H9 (cell line): ENCODE results near the gene PIK3R5. TPM values are rescaled to one million over a fixed set of nuclear protein-coding genes. Genes with fewer than 3 reads are reported as not detected.

ENCODE experiments used
- DNase-seq: peaks from one replicate; pipeline ENCODE4 v3.0.0-alpha.2; 2017
- H2AFZ ChIP-seq: one replicate; pipeline ENCODE4 v1.6.1; 2013; ENCODE audit warnings: mild to moderate bottlenecking, low read length, control low read depth, moderate library complexity
- H2AK5ac ChIP-seq: 2 replicates; pipeline ENCODE4 v1.6.1; 2013; ENCODE audit warnings: low read length, control low read depth, mixed read lengths; ENCODE audit not compliant: insufficient read length
- H2BK120ac ChIP-seq: one replicate; pipeline ENCODE4 v1.6.1; 2013; ENCODE audit warnings: low read depth, mild to moderate bottlenecking, low read length, control low read depth, inconsistent platforms; ENCODE audit not compliant: poor library complexity, severe bottlenecking
- H2BK12ac ChIP-seq: 2 replicates; pipeline ENCODE4 v1.6.1; 2013; ENCODE audit warnings: low read length, control low read depth, mixed read lengths, low read depth; ENCODE audit not compliant: insufficient read length
- H2BK15ac ChIP-seq: 2 replicates; pipeline ENCODE4 v1.6.1; 2013; ENCODE audit warnings: low read depth, low read length, control low read depth
- H2BK20ac ChIP-seq: one replicate; pipeline ENCODE4 v1.6.1; 2013; ENCODE audit warnings: low read depth, mild to moderate bottlenecking, low read length, control low read depth, inconsistent platforms; ENCODE audit not compliant: poor library complexity, severe bottlenecking
- H2BK5ac ChIP-seq: 2 replicates; pipeline ENCODE4 v1.6.1; 2013; ENCODE audit warnings: low read length, control low read depth, mixed read lengths; ENCODE audit not compliant: insufficient read length
- H3K14ac ChIP-seq: 2 replicates; pipeline ENCODE4 v1.6.1; 2013; ENCODE audit warnings: low read length, control low read depth; ENCODE audit not compliant: insufficient read depth
- H3K18ac ChIP-seq: 2 replicates; pipeline ENCODE4 v1.6.1; 2013; ENCODE audit warnings: low read depth, mild to moderate bottlenecking, mixed read lengths, low read length, control low read depth; ENCODE audit not compliant: insufficient read length
- H3K23ac ChIP-seq: 2 replicates; pipeline ENCODE4 v1.6.1; 2013; ENCODE audit warnings: low read length, control low read depth, mixed read lengths, low read depth; ENCODE audit not compliant: insufficient read length
- H3K23me2 ChIP-seq: 2 replicates; pipeline ENCODE4 v1.6.1; 2013; ENCODE audit warnings: low read depth, mild to moderate bottlenecking, mixed read lengths, low read length, control low read depth; ENCODE audit not compliant: insufficient read length, poor library complexity, severe bottlenecking
- H3K27ac ChIP-seq: 2 replicates; pipeline ENCODE4 v1.5.1; 2013; ENCODE audit warnings: low read length, control low read depth, mixed read lengths, low read depth; ENCODE audit not compliant: insufficient read length
- H3K27me3 ChIP-seq: 2 replicates; pipeline ENCODE4 v1.6.1; 2013; ENCODE audit warnings: low read length, control low read depth, inconsistent platforms; ENCODE audit not compliant: insufficient read depth
- H3K4ac ChIP-seq: 2 replicates; pipeline ENCODE4 v1.6.1; 2013; ENCODE audit warnings: low read depth, mild to moderate bottlenecking, control low read depth, inconsistent platforms, low read length, moderate library complexity
- H3K4me1 ChIP-seq: 2 replicates; pipeline ENCODE4 v1.6.1; 2013; ENCODE audit warnings: low read length, control low read depth, inconsistent platforms; ENCODE audit not compliant: insufficient read depth
- H3K4me2 ChIP-seq: 2 replicates; pipeline ENCODE4 v1.6.1; 2013; ENCODE audit warnings: low read length, control low read depth, mixed read lengths; ENCODE audit not compliant: insufficient read length, insufficient read depth
- H3K56ac ChIP-seq: 2 replicates; pipeline ENCODE4 v1.6.1; 2013; ENCODE audit warnings: low read depth, mild to moderate bottlenecking, mixed read lengths, low read length, control low read depth; ENCODE audit not compliant: insufficient read length
- H3K79me1 ChIP-seq: 2 replicates; pipeline ENCODE4 v1.6.1; 2013; ENCODE audit warnings: low read depth, mild to moderate bottlenecking, moderate library complexity, low read length, control low read depth, inconsistent platforms; ENCODE audit not compliant: insufficient read depth, poor library complexity, severe bottlenecking
- H3K79me2 ChIP-seq: 2 replicates; pipeline ENCODE4 v1.6.1; 2013; ENCODE audit warnings: low read length, control low read depth, inconsistent platforms; ENCODE audit not compliant: insufficient read depth
- H3K9ac ChIP-seq: 2 replicates; pipeline ENCODE4 v1.6.1; 2013; ENCODE audit warnings: low read length, control low read depth, mixed read lengths; ENCODE audit not compliant: insufficient read length; ENCODE audit errors: extremely low read depth
- H3K9me3 ChIP-seq: one replicate; pipeline ENCODE4 v1.6.1; 2013; ENCODE audit warnings: low read depth, low read length, inconsistent platforms; ENCODE audit not compliant: control insufficient read depth
- H3T11ph ChIP-seq: one replicate; pipeline ENCODE4 v1.6.1; 2013; ENCODE audit warnings: mild to moderate bottlenecking, low read length, control low read depth, inconsistent platforms
- H4K20me1 ChIP-seq: one replicate; pipeline ENCODE4 v1.6.1; 2013; ENCODE audit not compliant: control insufficient read depth, insufficient read length, insufficient read depth
- H4K5ac ChIP-seq: 2 replicates; pipeline ENCODE4 v1.6.1; 2013; ENCODE audit warnings: low read depth, mild to moderate bottlenecking, mixed read lengths, low read length, control low read depth; ENCODE audit not compliant: insufficient read length
- H4K8ac ChIP-seq: replicated peaks from 2 replicates; pipeline ENCODE4 v1.6.1; 2013; ENCODE audit warnings: low read length, control low read depth, mixed read lengths, low read depth; ENCODE audit not compliant: insufficient read length
- H4K91ac ChIP-seq: 2 replicates; pipeline ENCODE4 v1.6.1; 2013; ENCODE audit warnings: low read depth, mild to moderate bottlenecking, moderate library complexity, mixed read lengths, low read length, control low read depth; ENCODE audit not compliant: insufficient read length
- H3K27ac Mint-ChIP-seq, 3 experiments: 2 replicates in 2 of 3; 3 replicates in 1 of 3; pipeline ENCODE4 v1.8.0; 2020 to 2021; ENCODE audit warnings: mixed read lengths in 3 of 3, mild to moderate bottlenecking in 1 of 3, moderate library complexity in 1 of 3
- H3K27me3 Mint-ChIP-seq: 2 replicates; pipeline ENCODE4 v1.8.0; 2021; ENCODE audit warnings: low read depth, mild to moderate bottlenecking, moderate library complexity, mixed read lengths
- H3K36me3 Mint-ChIP-seq, 3 experiments: 2 replicates in 2 of 3; 3 replicates in 1 of 3; pipeline ENCODE4 v1.8.0; 2020 to 2021; ENCODE audit warnings: low read depth in 3 of 3, mixed read lengths in 3 of 3; ENCODE audit not compliant: insufficient read depth in 1 of 3
- H3K4me1 Mint-ChIP-seq, 2 experiments: 2 replicates each; pipeline ENCODE4 v1.8.0; 2020; ENCODE audit warnings: mixed read lengths in 2 of 2
- H3K4me3 Mint-ChIP-seq, 2 experiments: 2 replicates in 1 of 2; 3 replicates in 1 of 2; pipeline ENCODE4 v1.8.0; 2020 to 2021; ENCODE audit warnings: mild to moderate bottlenecking in 2 of 2, mixed read lengths in 2 of 2, moderate library complexity in 1 of 2
- H3K9me3 Mint-ChIP-seq, 2 experiments: 2 replicates in 1 of 2; 3 replicates in 1 of 2; pipeline ENCODE4 v1.8.0; 2020; ENCODE audit warnings: mild to moderate bottlenecking in 2 of 2, mixed read lengths in 2 of 2, moderate library complexity in 1 of 2
- WGBS: extraction: QIAGEN DNeasy Blood & Tissue Kit; methylation state at CpG from one replicate; pipeline ENCODE4 v1.1.7; 2013; ENCODE audit warnings: missing lambda C conversion rate, low lambda C conversion rate, mixed read lengths; ENCODE audit not compliant: insufficient read length; ENCODE audit errors: extremely low coverage; 5-methylcytosine and 5-hydroxymethylcytosine counted together
- total RNA-seq: library from RNA; stranded (reverse); gene quantifications from 2 replicates; pipeline ENCODE4 v1.2.1, GENCODE V29; 2021
- TF ChIP-seq, protein P1 (sequence below): fragments of 200-600 bp; sonication (generic); conservative IDR thresholded peaks from 3 replicates; pipeline ENCODE4 v1.8.0; 2021; ENCODE audit warnings: antibody characterized with exemption, mild to moderate bottlenecking

PIK3R5 gene
- total RNA-seq, 1 experiment from 2014 or later: 1.4 TPM

DNA sequence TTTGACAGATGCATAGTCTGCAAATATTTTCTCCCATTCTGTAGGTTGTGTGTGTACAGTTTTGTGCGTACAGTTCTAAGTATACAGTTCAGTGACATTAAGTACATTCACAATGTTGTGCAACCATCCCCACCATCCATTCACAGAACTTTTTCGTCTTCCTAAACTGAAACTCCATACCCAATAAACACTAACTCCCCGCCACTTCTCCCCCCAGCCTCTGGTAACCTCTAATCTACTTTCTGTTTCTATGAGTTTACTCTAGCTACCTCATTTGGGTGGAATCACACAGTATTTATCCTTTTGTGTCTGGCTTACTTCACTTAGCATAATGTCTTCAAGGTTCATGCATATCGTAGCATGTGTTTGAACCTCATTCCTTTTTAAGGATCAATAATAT is 14.3 kb downstream of the PIK3R5 start:
- peaks cover 26% of the 10 kb centered on the region for H3K27me3 Mint-ChIP-seq
- H3K27ac ChIP-seq: no peak overlapping the region
- no peak overlapping the region for H3K4ac ChIP-seq
- H3K4me3 Mint-ChIP-seq: no peak overlapping the region
- peaks cover 4 to 10% of the 10 kb centered on the region in 2 experiments for H3K4me1 Mint-ChIP-seq
- no peaks in the 10 kb centered on the region for H3K79me2 ChIP-seq
- TF ChIP-seq, protein P1, sequence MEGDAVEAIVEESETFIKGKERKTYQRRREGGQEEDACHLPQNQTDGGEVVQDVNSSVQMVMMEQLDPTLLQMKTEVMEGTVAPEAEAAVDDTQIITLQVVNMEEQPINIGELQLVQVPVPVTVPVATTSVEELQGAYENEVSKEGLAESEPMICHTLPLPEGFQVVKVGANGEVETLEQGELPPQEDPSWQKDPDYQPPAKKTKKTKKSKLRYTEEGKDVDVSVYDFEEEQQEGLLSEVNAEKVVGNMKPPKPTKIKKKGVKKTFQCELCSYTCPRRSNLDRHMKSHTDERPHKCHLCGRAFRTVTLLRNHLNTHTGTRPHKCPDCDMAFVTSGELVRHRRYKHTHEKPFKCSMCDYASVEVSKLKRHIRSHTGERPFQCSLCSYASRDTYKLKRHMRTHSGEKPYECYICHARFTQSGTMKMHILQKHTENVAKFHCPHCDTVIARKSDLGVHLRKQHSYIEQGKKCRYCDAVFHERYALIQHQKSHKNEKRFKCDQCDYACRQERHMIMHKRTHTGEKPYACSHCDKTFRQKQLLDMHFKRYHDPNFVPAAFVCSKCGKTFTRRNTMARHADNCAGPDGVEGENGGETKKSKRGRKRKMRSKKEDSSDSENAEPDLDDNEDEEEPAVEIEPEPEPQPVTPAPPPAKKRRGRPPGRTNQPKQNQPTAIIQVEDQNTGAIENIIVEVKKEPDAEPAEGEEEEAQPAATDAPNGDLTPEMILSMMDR: no peak
- H3K79me1 ChIP-seq: no peaks in the 10 kb centered on the region
- no peak overlapping the region for H3K14ac ChIP-seq
- no peak overlapping the region for H3K56ac ChIP-seq
- H3K4me1 ChIP-seq: no peaks in the 10 kb centered on the region
- H4K5ac ChIP-seq: no peak overlapping the region
- H4K91ac ChIP-seq: no peak overlapping the region
- H4K8ac ChIP-seq: no peak overlapping the region
- no peak overlapping the region for H3K18ac ChIP-seq
- no peak overlapping the region for H3T11ph ChIP-seq
- H3K9me3 ChIP-seq: no peaks in the 10 kb centered on the region
- no peak overlapping the region for H3K27ac Mint-ChIP-seq
- no CpG with 5 or more reads among the region's 4 CpGs for WGBS
- no peak overlapping the region for H2AK5ac ChIP-seq
- H2AFZ ChIP-seq: no peak overlapping the region
- H2BK5ac ChIP-seq: no peak overlapping the region
- no peak overlapping the region for H3K9ac ChIP-seq
- H3K23me2 ChIP-seq: no peaks in the 10 kb centered on the region
- no peak overlapping the region for H3K4me2 ChIP-seq
- H3K36me3 Mint-ChIP-seq: no peaks in the 10 kb centered on the region; a peak in 2 of 7 replicates
- H4K20me1 ChIP-seq: no peaks in the 10 kb centered on the region
- no peak overlapping the region for H2BK120ac ChIP-seq
- peaks cover 0 to 4% of the 10 kb centered on the region in 2 experiments; a peak in 2 of 5 replicates for H3K9me3 Mint-ChIP-seq
- no peaks in the 10 kb centered on the region for H3K27me3 ChIP-seq
- DNase-seq: no peak
- H2BK20ac ChIP-seq: no peak overlapping the region
- no peak overlapping the region for H2BK15ac ChIP-seq
- H2BK12ac ChIP-seq: no peak overlapping the region
- no peak overlapping the region for H3K23ac ChIP-seq
